B cell (primary cell): ENCODE data around the gene ATP5MC2. TPM values are rescaled to one million over a fixed set of nuclear protein-coding genes. Genes with fewer than 3 reads are reported as not detected.

Experiments used
- ATAC-seq: fragments of 200-7000 bp; cut with Tn5 transposase; one replicate; pipeline ENCODE4 v1.10.0; 2021; ENCODE audit warnings: low read depth, mild to moderate bottlenecking, moderate number of reproducible peaks, moderate library complexity
- CTCF ChIA-PET: fragments of 350-600 bp; sonication (Branson Sonifier 250); formaldehyde crosslinking; loops from one replicate; lab custom pipeline; 2021; ENCODE audit warnings: antibody characterized with exemption, inconsistent platforms; lab: Charles Lee
- POLR2A ChIA-PET: fragments of 350-600 bp; sonication (Branson Sonifier 250); formaldehyde crosslinking; loops from one replicate; lab custom pipeline; 2021; ENCODE audit warnings: antibody characterized with exemption; lab: Charles Lee
- DNase-seq: peaks from one replicate; pipeline ENCODE4 v3.0.0; 2013
- H2AFZ ChIP-seq: 2 replicates; pipeline ENCODE4 v1.6.1; 2012; ENCODE audit warnings: mild to moderate bottlenecking, low read depth, low read length; ENCODE audit not compliant: insufficient read depth, poor library complexity, severe bottlenecking
- H3K27ac ChIP-seq, 2 donors: 1 replicate in 1 of 2; 2 replicates in 1 of 2; pipeline ENCODE4 v1.5.1; 2012 to 2013; ENCODE audit warnings: low read length in 2 of 2, mild to moderate bottlenecking in 2 of 2, moderate library complexity in 1 of 2
- H3K27me3 ChIP-seq, 4 experiments: fragments of 200-600 bp in 1 of 4; sonication (generic) in 1 of 4; replicated peaks in 1 of 4; 1 replicate in 2 of 4; 2 replicates in 2 of 4; pipeline versions ENCODE4 v1.6.1 to v1.7.0; 2013 to 2016; ENCODE audit warnings: low read length in 3 of 4, mild to moderate bottlenecking in 2 of 4, mixed read lengths in 1 of 4, moderate library complexity in 1 of 4; ENCODE audit not compliant: insufficient read depth in 4 of 4, control insufficient read depth in 3 of 4; ENCODE audit errors: control extremely low read depth in 1 of 4
- H3K36me3 ChIP-seq, 2 experiments: replicated peaks in 1 of 2; 1 replicate in 1 of 2; 2 replicates in 1 of 2; pipeline versions ENCODE4 v1.6.1 to v1.7.1; 2013; ENCODE audit warnings: low read length in 1 of 2; ENCODE audit not compliant: insufficient read depth in 2 of 2, control insufficient read depth in 1 of 2; ENCODE audit errors: control extremely low read depth in 1 of 2, extremely low read depth in 1 of 2
- H3K4me1 ChIP-seq, 2 donors: fragments of 200-600 bp in 1 of 2; sonication (generic) in 1 of 2; 1 replicate in 1 of 2; 2 replicates in 1 of 2; pipeline versions ENCODE4 v1.5.1 to v1.6.1; 2013 to 2017; ENCODE audit warnings: low read length in 2 of 2; ENCODE audit not compliant: control insufficient read depth in 2 of 2, insufficient read depth in 2 of 2
- H3K4me2 ChIP-seq: replicated peaks from 2 replicates; pipeline ENCODE3; 2012; ENCODE audit warnings: mild to moderate bottlenecking, low read depth, low read length; ENCODE audit not compliant: poor library complexity, severe bottlenecking
- H3K4me3 ChIP-seq, 5 experiments: fragments of 200-600 bp in 1 of 5; sonication (generic) in 1 of 5; 1 replicate in 3 of 5; 2 replicates in 2 of 5; pipeline versions ENCODE4 v1.5.1 to v1.7.0; 2011 to 2016; ENCODE audit warnings: low read length in 4 of 5, mild to moderate bottlenecking in 4 of 5, low read depth in 2 of 5, control low read depth in 1 of 5, moderate library complexity in 1 of 5; ENCODE audit not compliant: insufficient read depth in 1 of 5; ENCODE audit errors: control extremely low read depth in 1 of 5, extremely low read depth in 1 of 5
- H3K79me2 ChIP-seq: fragments of 200-600 bp; sonication (generic); one replicate; pipeline ENCODE4 v1.6.0; 2016; ENCODE audit warnings: low read length; ENCODE audit not compliant: control insufficient read depth, insufficient read depth
- H3K9ac ChIP-seq: fragments of 200-600 bp; sonication (generic); 2 replicates; pipeline ENCODE4 v1.6.1; 2017; ENCODE audit warnings: mild to moderate bottlenecking, low read length, moderate library complexity
- H3K9me3 ChIP-seq, 3 donors: one replicate each; pipeline versions ENCODE4 v1.6.1 to v1.7.1; 2013; ENCODE audit warnings: low read length in 2 of 3; ENCODE audit not compliant: control insufficient read depth in 2 of 3, insufficient read depth in 1 of 3; ENCODE audit errors: control extremely low read depth in 1 of 3
- H4K20me1 ChIP-seq: 2 replicates; pipeline ENCODE4 v1.6.0; 2012; ENCODE audit warnings: mild to moderate bottlenecking, low read length; ENCODE audit not compliant: insufficient read depth, control insufficient read depth, poor library complexity, severe bottlenecking
- H3K27ac Mint-ChIP-seq: one replicate; pipeline ENCODE4 v1.8.0; 2021; ENCODE audit warnings: mixed read lengths
- H3K27me3 Mint-ChIP-seq: one replicate; pipeline ENCODE4 v1.8.0; 2021; ENCODE audit warnings: mixed read lengths
- H3K4me1 Mint-ChIP-seq: one replicate; pipeline ENCODE4 v1.8.0; 2021; ENCODE audit warnings: mixed read lengths
- H3K4me3 Mint-ChIP-seq: one replicate; pipeline ENCODE4 v1.8.0; 2021; ENCODE audit warnings: mixed read lengths
- H3K9me3 Mint-ChIP-seq: one replicate; pipeline ENCODE4 v1.8.0; 2022; ENCODE audit warnings: mixed read lengths; ENCODE audit not compliant: insufficient read depth
- EZH2 ChIP-seq: IDR thresholded peaks from 2 replicates; pipeline ENCODE4 v1.6.1; 2012; ENCODE audit warnings: borderline replicate concordance, low read depth, mild to moderate bottlenecking, moderate library complexity, low read length; ENCODE audit not compliant: insufficient read depth, poor library complexity, severe bottlenecking
- WGBS: methylation state at CpG from one replicate; pipeline ENCODE4 v1.1.5; 2013; ENCODE audit warnings: missing lambda C conversion rate; ENCODE audit not compliant: insufficient coverage; 5-methylcytosine and 5-hydroxymethylcytosine counted together
- intact Hi-C: fragments of 100-400 bp; cut with micrococcal nuclease; formaldehyde crosslinking; loops from one replicate; pipeline ENCODE4 v1.10.0; 2022
- polyA plus RNA-seq: library from polyadenylated mRNA; depleted of rRNA; stranded (reverse); fragments of >200 nt; gene quantifications from 2 replicates; pipeline ENCODE4 v1.2.3, GENCODE V29; 2012
- total RNA-seq, 2 donors: library from RNA; stranded (reverse); fragments of 120-200 nt in 1 of 2; gene quantifications; 1 replicate in 1 of 2; 2 replicates in 1 of 2; pipeline versions ENCODE4 v1.2.3 to v1.2.4, GENCODE V29; 2013 to 2022
- TF ChIP-seq, protein P1 (sequence below): fragments of 200-600 bp; IDR thresholded peaks from one replicate; pipeline ENCODE4 v1.8.0; 2022; ENCODE audit warnings: antibody characterized with exemption, mild to moderate bottlenecking

The ATP5MC2 gene
- total and polyA plus RNA-seq, 2 donors (not counting 1 experiment from before 2014, with no cell fraction given), result 212 to 435 TPM

DNA sequence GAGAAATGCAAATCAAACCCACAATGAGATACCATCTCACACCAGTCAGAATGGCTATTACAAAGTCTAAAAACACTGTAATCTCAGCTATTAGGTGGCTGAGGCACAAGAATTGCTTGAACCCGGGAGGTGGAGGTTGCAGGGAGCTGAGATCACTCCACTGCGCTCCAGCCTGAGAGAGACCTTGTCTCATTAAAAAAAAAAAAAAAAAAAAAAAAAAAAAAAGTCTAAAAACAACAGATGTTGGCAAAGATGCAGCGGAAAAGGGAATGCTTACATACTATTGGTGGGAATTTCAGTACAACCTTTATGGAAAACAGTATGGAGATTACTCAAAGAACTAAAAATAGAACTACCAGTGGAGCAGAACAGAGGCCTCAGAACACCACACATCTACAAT, 30.7 kb downstream of the ATP5MC2 start:
- H4K20me1 ChIP-seq, result no peaks in the 10 kb centered on the region
- H3K79me2 ChIP-seq, result no peaks in the 10 kb centered on the region
- no peak overlapping the region for H3K9ac ChIP-seq
- H3K4me3 Mint-ChIP-seq, result no peak overlapping the region
- peaks cover 3% of the 10 kb centered on the region for H3K9me3 Mint-ChIP-seq
- no peak overlapping the region for H2AFZ ChIP-seq
- ATAC-seq (no peak), DNase-seq (no peak)
- no peak overlapping the region for H3K27ac ChIP-seq
- intact Hi-C loops, result no loop called here
- TF ChIP-seq EZH2, result no peak
- TF ChIP-seq, protein P1, sequence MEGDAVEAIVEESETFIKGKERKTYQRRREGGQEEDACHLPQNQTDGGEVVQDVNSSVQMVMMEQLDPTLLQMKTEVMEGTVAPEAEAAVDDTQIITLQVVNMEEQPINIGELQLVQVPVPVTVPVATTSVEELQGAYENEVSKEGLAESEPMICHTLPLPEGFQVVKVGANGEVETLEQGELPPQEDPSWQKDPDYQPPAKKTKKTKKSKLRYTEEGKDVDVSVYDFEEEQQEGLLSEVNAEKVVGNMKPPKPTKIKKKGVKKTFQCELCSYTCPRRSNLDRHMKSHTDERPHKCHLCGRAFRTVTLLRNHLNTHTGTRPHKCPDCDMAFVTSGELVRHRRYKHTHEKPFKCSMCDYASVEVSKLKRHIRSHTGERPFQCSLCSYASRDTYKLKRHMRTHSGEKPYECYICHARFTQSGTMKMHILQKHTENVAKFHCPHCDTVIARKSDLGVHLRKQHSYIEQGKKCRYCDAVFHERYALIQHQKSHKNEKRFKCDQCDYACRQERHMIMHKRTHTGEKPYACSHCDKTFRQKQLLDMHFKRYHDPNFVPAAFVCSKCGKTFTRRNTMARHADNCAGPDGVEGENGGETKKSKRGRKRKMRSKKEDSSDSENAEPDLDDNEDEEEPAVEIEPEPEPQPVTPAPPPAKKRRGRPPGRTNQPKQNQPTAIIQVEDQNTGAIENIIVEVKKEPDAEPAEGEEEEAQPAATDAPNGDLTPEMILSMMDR, result no peak
- H3K9me3 ChIP-seq, result no peaks in the 10 kb centered on the region
- H3K27me3 Mint-ChIP-seq, result no peaks in the 10 kb centered on the region
- no peak overlapping the region for H3K27ac Mint-ChIP-seq
- ChIA-PET CTCF (interaction anchor here (0.6 kb wide), 1 partner anchor 36 kb away, joined by 5 read pairs; no protein-coding TSS in a partner anchor), POLR2A (no interaction called here)
- no peaks in the 10 kb centered on the region for H3K27me3 ChIP-seq
- no peak overlapping the region for H3K4me2 ChIP-seq
- no peaks in the 10 kb centered on the region for H3K4me1 ChIP-seq
- H3K4me1 Mint-ChIP-seq, result no peaks in the 10 kb centered on the region
- whole genome bisulfite sequencing, result no CpG with 5 or more reads among the region's 3 CpGs
- no peaks in the 10 kb centered on the region for H3K36me3 ChIP-seq
- no peak overlapping the region for H3K4me3 ChIP-seq

DNA sequence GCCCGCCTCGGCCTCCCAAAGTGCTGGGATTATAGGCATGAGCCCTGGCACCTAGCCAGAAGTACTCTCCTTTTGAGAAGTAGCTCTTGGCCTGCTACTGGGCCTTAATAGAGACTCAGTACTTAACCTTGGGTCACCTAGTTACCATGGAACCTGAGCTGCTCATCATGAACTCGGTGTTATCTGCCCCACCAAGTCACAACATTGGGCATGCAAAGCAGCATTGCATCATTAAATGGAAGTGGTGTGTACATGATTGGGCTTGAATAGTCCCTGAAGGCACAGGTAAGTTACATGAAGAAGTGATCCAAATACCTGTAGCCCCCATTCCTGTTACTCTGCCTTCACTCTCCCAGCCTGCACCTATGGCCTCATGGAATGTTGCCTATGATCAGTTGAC, 31.8 kb downstream of the ATP5MC2 start:
- H3K79me2 ChIP-seq, result no peaks in the 10 kb centered on the region
- ATAC-seq, result no peak
- no peak for TF ChIP-seq EZH2
- TF ChIP-seq, protein P1, result no peak
- no peak overlapping the region for H3K4me2 ChIP-seq
- no peak overlapping the region for H3K9ac ChIP-seq
- no peak overlapping the region for H3K27ac ChIP-seq
- 90% methylated on average over 2 of the region's 3 CpGs for WGBS
- Mint-ChIP-seq H3K4me1 (no peaks in the 10 kb centered on the region), H3K27ac (no peak overlapping the region), H3K27me3 (no peaks in the 10 kb centered on the region), H3K9me3 (peaks cover 3% of the 10 kb centered on the region), H3K4me3 (no peak overlapping the region)
- no peaks in the 10 kb centered on the region for H3K27me3 ChIP-seq
- no peaks in the 10 kb centered on the region for H4K20me1 ChIP-seq
- H3K36me3 ChIP-seq, result no peaks in the 10 kb centered on the region
- H3K4me3 ChIP-seq, result no peak overlapping the region
- no peak for DNase-seq
- intact Hi-C loops, result no loop called here
- ChIA-PET POLR2A (no interaction called here), CTCF (no interaction called here)
- H3K9me3 ChIP-seq, result no peaks in the 10 kb centered on the region
- no peaks in the 10 kb centered on the region for H3K4me1 ChIP-seq
- no peak overlapping the region for H2AFZ ChIP-seq
